ENCODE results near the gene ZNF544. TPM values are rescaled to one million over a fixed set of nuclear protein-coding genes. Genes with fewer than 3 reads are reported as not detected.

The ZNF544 gene
- total RNA-seq, 1 donor from 2014 or later = 16.2 TPM

- peaks cover 83% of the 10 kb centered on the region for H3K9me3 Mint-ChIP-seq (ENCODE audit: low read depth)
- no peaks in the 10 kb centered on the region for H3K27me3 Mint-ChIP-seq (ENCODE audit: low read depth)
- no peak overlapping the region for H3K4me3 Mint-ChIP-seq (ENCODE audit: unreplicated experiment)
- peaks cover 83% of the 10 kb centered on the region for H3K36me3 Mint-ChIP-seq (ENCODE audit: low read depth)
- H3K27ac Mint-ChIP-seq (ENCODE audit: unreplicated experiment) = no peak overlapping the region
- H3K4me1 Mint-ChIP-seq (ENCODE audit: low read depth) = no peaks in the 10 kb centered on the region
- TF ChIP-seq, protein P1, sequence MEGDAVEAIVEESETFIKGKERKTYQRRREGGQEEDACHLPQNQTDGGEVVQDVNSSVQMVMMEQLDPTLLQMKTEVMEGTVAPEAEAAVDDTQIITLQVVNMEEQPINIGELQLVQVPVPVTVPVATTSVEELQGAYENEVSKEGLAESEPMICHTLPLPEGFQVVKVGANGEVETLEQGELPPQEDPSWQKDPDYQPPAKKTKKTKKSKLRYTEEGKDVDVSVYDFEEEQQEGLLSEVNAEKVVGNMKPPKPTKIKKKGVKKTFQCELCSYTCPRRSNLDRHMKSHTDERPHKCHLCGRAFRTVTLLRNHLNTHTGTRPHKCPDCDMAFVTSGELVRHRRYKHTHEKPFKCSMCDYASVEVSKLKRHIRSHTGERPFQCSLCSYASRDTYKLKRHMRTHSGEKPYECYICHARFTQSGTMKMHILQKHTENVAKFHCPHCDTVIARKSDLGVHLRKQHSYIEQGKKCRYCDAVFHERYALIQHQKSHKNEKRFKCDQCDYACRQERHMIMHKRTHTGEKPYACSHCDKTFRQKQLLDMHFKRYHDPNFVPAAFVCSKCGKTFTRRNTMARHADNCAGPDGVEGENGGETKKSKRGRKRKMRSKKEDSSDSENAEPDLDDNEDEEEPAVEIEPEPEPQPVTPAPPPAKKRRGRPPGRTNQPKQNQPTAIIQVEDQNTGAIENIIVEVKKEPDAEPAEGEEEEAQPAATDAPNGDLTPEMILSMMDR (IDR thresholded peaks at IDR 0.05) = no peak
- DNase-seq (ENCODE audit: low spot score) = no peak
Observed at GRCh38 chr19:58212336-58213074, 16.2 kb upstream of the ZNF544 start.

GRCh38 chr19:58213075-58213369, 15.7 kb upstream of the ZNF544 start:
- H3K36me3 Mint-ChIP-seq (ENCODE audit: low read depth) = peaks cover 83% of the 10 kb centered on the region
- TF ChIP-seq, protein P1 (IDR thresholded peaks at IDR 0.05) = no peak
- no peak overlapping the region for H3K4me3 Mint-ChIP-seq (ENCODE audit: unreplicated experiment)

DNA sequence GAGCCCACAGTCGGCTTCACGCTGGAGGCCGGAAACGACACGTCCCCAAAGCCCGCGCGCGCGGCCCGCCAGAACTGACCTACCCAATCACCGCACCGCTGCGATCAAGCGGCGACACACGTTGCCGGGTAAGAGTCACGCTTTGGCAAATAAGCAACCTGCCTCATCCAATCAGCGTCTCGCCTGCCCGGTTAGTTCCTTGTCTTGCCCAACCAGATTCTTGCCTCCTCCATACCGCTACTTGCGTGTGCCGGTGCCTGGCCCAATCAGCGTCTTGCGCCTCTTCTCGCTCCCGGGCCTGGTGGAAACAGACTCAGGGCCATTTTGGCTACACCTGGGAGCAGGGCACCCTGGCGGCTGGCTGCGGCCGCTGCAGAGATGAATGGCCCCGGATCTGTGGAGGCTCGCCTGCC, 11.6 kb upstream of the ZNF544 start:
- H3K4me1 Mint-ChIP-seq (ENCODE audit: low read depth) = no peaks in the 10 kb centered on the region
- TF ChIP-seq, protein P1 (IDR thresholded peaks at IDR 0.05) = no peak
- DNase-seq (ENCODE audit: low spot score) = no peak
- H3K9me3 Mint-ChIP-seq (ENCODE audit: low read depth) = peaks cover 59% of the 10 kb centered on the region
- no peak overlapping the region for H3K27ac Mint-ChIP-seq (ENCODE audit: unreplicated experiment)
- H3K4me3 Mint-ChIP-seq (ENCODE audit: unreplicated experiment) = no peak overlapping the region
- peaks cover 49% of the 10 kb centered on the region for H3K36me3 Mint-ChIP-seq (ENCODE audit: low read depth)
- H3K27me3 Mint-ChIP-seq (ENCODE audit: low read depth) = no peaks in the 10 kb centered on the region

More at GRCh38 chr19:58213075-58213369, 15.7 kb upstream of the ZNF544 start:
- Mint-ChIP-seq H3K27me3 (ENCODE audit: low read depth) (no peaks in the 10 kb centered on the region), H3K27ac (ENCODE audit: unreplicated experiment) (no peak overlapping the region), H3K9me3 (ENCODE audit: low read depth) (peaks cover 83% of the 10 kb centered on the region), H3K4me1 (ENCODE audit: low read depth) (no peaks in the 10 kb centered on the region)
- DNase-seq (ENCODE audit: low spot score) = no peak

DNA sequence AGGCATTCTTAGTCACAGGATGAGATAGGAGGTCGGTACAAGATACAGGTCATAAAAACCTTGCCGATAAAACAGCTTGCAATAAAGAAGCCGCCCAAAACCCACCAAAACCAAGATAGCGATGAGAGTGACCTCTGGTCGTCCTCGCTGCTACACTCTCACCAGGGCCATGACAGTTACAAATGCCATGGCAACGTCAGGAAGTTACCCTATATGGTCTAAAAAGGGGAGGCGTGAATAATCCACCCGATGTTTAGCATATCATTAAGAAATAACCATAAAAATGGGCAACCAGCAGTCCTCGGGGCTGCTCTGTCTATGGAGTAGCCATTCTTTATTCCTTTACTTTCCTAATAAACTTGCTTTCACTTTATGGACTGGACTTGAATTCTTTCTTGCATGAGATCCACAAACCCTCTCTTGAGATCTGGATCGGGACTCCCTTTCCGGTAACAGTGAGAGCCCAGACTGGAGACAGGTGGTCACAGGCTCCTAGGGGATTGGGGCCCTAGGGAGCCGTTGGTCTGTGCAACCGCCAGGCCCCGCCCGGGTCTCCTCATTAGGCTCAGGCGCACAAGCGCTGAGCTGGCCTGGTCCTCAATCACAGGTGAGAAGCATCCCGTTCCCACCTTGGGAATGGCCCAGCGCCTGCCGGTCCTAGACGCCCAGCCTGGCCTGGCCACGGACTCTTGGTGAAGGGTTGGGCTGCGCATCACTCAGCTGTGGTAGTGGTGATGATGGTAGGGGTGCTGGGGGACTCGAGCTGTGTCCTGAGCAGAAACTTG, 10.9 kb upstream of the ZNF544 start:
- H3K36me3 Mint-ChIP-seq (ENCODE audit: low read depth) = peaks cover 43% of the 10 kb centered on the region
- H3K27ac Mint-ChIP-seq (ENCODE audit: unreplicated experiment) = no peak overlapping the region
- no peak overlapping the region for H3K4me3 Mint-ChIP-seq (ENCODE audit: unreplicated experiment)
- no peaks in the 10 kb centered on the region for H3K27me3 Mint-ChIP-seq (ENCODE audit: low read depth)
- no peak for DNase-seq (ENCODE audit: low spot score)
- H3K4me1 Mint-ChIP-seq (ENCODE audit: low read depth) = no peaks in the 10 kb centered on the region
- TF ChIP-seq, protein P1 (IDR thresholded peaks at IDR 0.05) = no peak
- H3K9me3 Mint-ChIP-seq (ENCODE audit: low read depth) = peaks cover 59% of the 10 kb centered on the region

DNA sequence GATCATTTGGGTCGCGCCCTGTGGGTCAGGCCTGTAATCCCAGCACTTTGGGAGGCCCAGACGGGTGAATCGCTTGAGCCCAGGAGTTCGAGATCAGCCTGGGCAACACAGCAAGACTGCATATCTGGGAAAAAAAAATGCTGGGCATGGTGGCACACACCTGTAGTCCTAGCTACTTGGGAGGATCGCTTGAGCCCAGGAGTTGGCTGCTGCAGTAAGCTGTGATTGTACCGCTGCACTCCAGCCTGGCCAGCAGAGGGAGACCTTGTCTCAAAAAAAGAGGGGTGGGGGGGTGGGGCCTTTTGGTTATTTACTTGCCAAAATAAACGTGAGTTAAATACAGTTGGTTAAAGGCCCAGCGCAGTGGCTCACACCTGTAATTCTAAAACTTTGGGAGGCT, 9.8 kb upstream of the ZNF544 start:
- no peak overlapping the region for H3K4me3 Mint-ChIP-seq (ENCODE audit: unreplicated experiment)
- H3K27me3 Mint-ChIP-seq (ENCODE audit: low read depth) = no peaks in the 10 kb centered on the region
- no peak for DNase-seq (ENCODE audit: low spot score)
- TF ChIP-seq, protein P1 (IDR thresholded peaks at IDR 0.05) = peak; percentile 24
- H3K27ac Mint-ChIP-seq (ENCODE audit: unreplicated experiment) = no peak overlapping the region
- no peaks in the 10 kb centered on the region for H3K4me1 Mint-ChIP-seq (ENCODE audit: low read depth)
- H3K9me3 Mint-ChIP-seq (ENCODE audit: low read depth) = peaks cover 52% of the 10 kb centered on the region
- H3K36me3 Mint-ChIP-seq (ENCODE audit: low read depth) = peaks cover 33% of the 10 kb centered on the region
